ENCODE results near the gene NTM. TPM values are rescaled to one million over a fixed set of nuclear protein-coding genes. Genes with fewer than 3 reads are reported as not detected.

Gene NTM
- total and polyA plus RNA-seq, 2 donors (not counting 3 experiments of a cell fraction or from before 2014, with no cell fraction given), result 1.00 to 1.1 TPM

DNA sequence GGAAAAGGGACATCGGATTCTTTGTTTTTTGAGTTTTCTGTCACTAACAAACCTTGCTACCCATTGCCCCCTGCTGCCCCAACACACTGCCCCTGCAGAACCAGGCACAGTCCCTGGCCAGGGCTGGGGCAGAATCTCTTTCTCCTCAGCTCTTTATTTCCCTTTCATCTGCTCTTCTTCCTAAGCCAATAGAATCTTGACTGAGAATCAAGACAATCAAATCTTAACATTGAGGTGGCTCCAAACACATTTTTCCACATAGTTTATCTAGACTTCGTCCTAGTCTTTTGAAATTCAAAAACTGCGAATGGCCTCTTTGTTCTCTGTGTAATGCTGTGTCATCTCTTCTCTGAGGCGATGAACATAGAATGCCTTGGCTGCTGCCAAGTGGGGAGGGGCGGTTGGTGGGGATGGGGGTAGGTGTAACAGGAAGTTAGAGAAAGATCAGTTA lies 16.1 kb upstream of the NTM start:
- TF ChIP-seq POLR2A (IDR thresholded peaks at IDR 0.05; ENCODE audit: low read depth, low read length) (no peak), EZH2 (IDR thresholded peaks at IDR 0.05; ENCODE audit: borderline replicate concordance, low read depth, low read length, severe bottlenecking) (no peak), JUN (IDR thresholded peaks at IDR 0.05; ENCODE audit: borderline replicate concordance, insufficient read depth, insufficient read length, low read depth) (no peak)
- no peak for FAIRE-seq
- Histone ChIP-seq H3K36me3 (ENCODE audit: control insufficient read depth in 2 of 2, extremely low read depth in 1 of 2, insufficient read depth in 2 of 2, low read length in 2 of 2) (no peaks in the 10 kb centered on the region), H2AFZ (ENCODE audit: low read depth, low read length) (no peak overlapping the region), H3K9me3 (replicated peaks; ENCODE audit: control insufficient read depth, insufficient read depth, low read length) (peaks cover 2% of the 10 kb centered on the region), H3K9me1 (replicated peaks; ENCODE audit: control insufficient read depth, extremely low read depth, insufficient read depth, low read length) (no peaks in the 10 kb centered on the region), H3K27ac (ENCODE audit: insufficient read depth, low read depth, low read length) (no peak overlapping the region), H3K4me3 (replicated peaks in 1 of 3; ENCODE audit: insufficient read depth in 1 of 3, low read depth in 1 of 3, low read length in 3 of 3) (no peak overlapping the region), H3K4me2 (ENCODE audit: insufficient read depth, low read length) (no peak overlapping the region), H3K79me2 (ENCODE audit: control insufficient read depth, insufficient read depth, low read length) (no peaks in the 10 kb centered on the region), H3K9ac (replicated peaks; ENCODE audit: extremely low read depth, insufficient read depth, low read length) (no peak overlapping the region), H4K20me1 (replicated peaks; ENCODE audit: control insufficient read depth, extremely low read depth, insufficient read depth, low read length) (no peaks in the 10 kb centered on the region), H3K27me3 (ENCODE audit: control insufficient read depth in 2 of 2, insufficient read depth in 2 of 2, low read length in 2 of 2) (no peaks in the 10 kb centered on the region), H3K4me1 (ENCODE audit: control insufficient read depth, extremely low read depth, insufficient read depth, low read length) (no peaks in the 10 kb centered on the region)
- intact Hi-C loops (cut with micrococcal nuclease) (no loop called here), dilution Hi-C loops (cut with MboI; ENCODE audit: extremely low pct_ligation_motif_present, low sequenced_read_pairs) (no loop called here)
- no TSS peak for BruUV-seq (replicated peaks)
- CTCF ChIA-PET, result no interaction called here
- POLR2A ChIA-PET, result no interaction called here
- DNase-seq (ENCODE audit: low read depth, low spot score), result no peak

DNA sequence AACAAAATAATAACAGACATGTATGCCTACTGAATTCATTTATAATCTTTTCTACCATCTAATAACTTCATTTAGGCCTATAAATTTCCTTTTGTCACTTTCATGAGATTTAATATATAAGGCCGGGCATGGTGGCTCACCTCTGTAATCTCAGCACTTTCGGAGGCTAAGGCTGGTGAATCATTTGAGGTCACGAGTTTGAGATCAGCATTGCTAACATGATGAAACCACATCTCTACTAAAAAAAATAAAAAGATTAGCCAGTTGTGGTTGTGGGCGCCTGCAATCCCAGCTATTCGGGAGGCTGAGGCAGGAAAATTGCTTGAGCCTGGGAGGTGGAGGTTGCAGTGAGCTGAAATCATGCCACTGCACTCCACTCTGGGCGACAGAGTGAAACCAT lies 14.2 kb upstream of the NTM start:
- no peaks in the 10 kb centered on the region for H4K20me1 ChIP-seq (replicated peaks; ENCODE audit: control insufficient read depth, extremely low read depth, insufficient read depth, low read length)
- H3K27ac ChIP-seq (ENCODE audit: insufficient read depth, low read depth, low read length), result no peak overlapping the region
- no peaks in the 10 kb centered on the region for H3K9me1 ChIP-seq (replicated peaks; ENCODE audit: control insufficient read depth, extremely low read depth, insufficient read depth, low read length)
- ChIA-PET CTCF (no interaction called here), POLR2A (no interaction called here)
- no peak overlapping the region for H2AFZ ChIP-seq (ENCODE audit: low read depth, low read length)
- H3K4me2 ChIP-seq (ENCODE audit: insufficient read depth, low read length), result no peak overlapping the region
- intact Hi-C loops (cut with micrococcal nuclease), result no loop called here
- dilution Hi-C loops (cut with MboI; ENCODE audit: extremely low pct_ligation_motif_present, low sequenced_read_pairs), result no loop called here
- H3K4me1 ChIP-seq (ENCODE audit: control insufficient read depth, extremely low read depth, insufficient read depth, low read length), result no peaks in the 10 kb centered on the region
- FAIRE-seq (no peak), DNase-seq (ENCODE audit: low read depth, low spot score) (no peak)
- BruUV-seq (replicated peaks), result no TSS peak
- H3K9ac ChIP-seq (replicated peaks; ENCODE audit: extremely low read depth, insufficient read depth, low read length), result no peak overlapping the region
- no peaks in the 10 kb centered on the region for H3K27me3 ChIP-seq (ENCODE audit: control insufficient read depth in 2 of 2, insufficient read depth in 2 of 2, low read length in 2 of 2)
- H3K36me3 ChIP-seq (ENCODE audit: control insufficient read depth in 2 of 2, extremely low read depth in 1 of 2, insufficient read depth in 2 of 2, low read length in 2 of 2), result no peaks in the 10 kb centered on the region
- no peak for TF ChIP-seq FOS (IDR thresholded peaks at IDR 0.05; ENCODE audit: borderline replicate concordance, insufficient read depth, low read length)
- no peak for TF ChIP-seq EZH2 (IDR thresholded peaks at IDR 0.05; ENCODE audit: borderline replicate concordance, low read depth, low read length, severe bottlenecking)
- no peak for TF ChIP-seq GATA2 (IDR thresholded peaks at IDR 0.05; ENCODE audit: insufficient read depth, insufficient read length, low read depth, low read length)
- TF ChIP-seq JUN (IDR thresholded peaks at IDR 0.05; ENCODE audit: borderline replicate concordance, insufficient read depth, insufficient read length, low read depth), result no peak
- TF ChIP-seq POLR2AphosphoS5 (IDR thresholded peaks at IDR 0.05; ENCODE audit: insufficient read depth, low read depth, low read length), result no peak
- no peak for TF ChIP-seq POLR2A (IDR thresholded peaks at IDR 0.05; ENCODE audit: low read depth, low read length)
- H3K9me3 ChIP-seq (replicated peaks; ENCODE audit: control insufficient read depth, insufficient read depth, low read length), result peaks cover 2% of the 10 kb centered on the region
- no peaks in the 10 kb centered on the region for H3K79me2 ChIP-seq (ENCODE audit: control insufficient read depth, insufficient read depth, low read length)
- no peak overlapping the region for H3K4me3 ChIP-seq (replicated peaks in 1 of 3; ENCODE audit: insufficient read depth in 1 of 3, low read depth in 1 of 3, low read length in 3 of 3)

All from endothelial cell of umbilical vein (primary cell).